Kidney capillary endothelial cell (primary cell): ENCODE data around the gene COL25A1.
A peak's percentile ranks its signal among the peaks of the same experiment; 100 is the strongest.

Source experiments
- DNase-seq: peaks from one replicate; pipeline ENCODE4 v3.0.0-alpha.2; 2018; ENCODE audit warnings: low spot score

The COL25A1 gene

GRCh38 chr4:109302361-109303139 lies at the start of gene COL25A1:
Gene COL25A1, minus strand, starts transcription at chr4:109302658.
- peak; percentile 50 for DNase-seq

- no peak for DNase-seq
Measured at GRCh38 chr4:109350121-109350520, 47.7 kb upstream of the COL25A1 start.

DNA sequence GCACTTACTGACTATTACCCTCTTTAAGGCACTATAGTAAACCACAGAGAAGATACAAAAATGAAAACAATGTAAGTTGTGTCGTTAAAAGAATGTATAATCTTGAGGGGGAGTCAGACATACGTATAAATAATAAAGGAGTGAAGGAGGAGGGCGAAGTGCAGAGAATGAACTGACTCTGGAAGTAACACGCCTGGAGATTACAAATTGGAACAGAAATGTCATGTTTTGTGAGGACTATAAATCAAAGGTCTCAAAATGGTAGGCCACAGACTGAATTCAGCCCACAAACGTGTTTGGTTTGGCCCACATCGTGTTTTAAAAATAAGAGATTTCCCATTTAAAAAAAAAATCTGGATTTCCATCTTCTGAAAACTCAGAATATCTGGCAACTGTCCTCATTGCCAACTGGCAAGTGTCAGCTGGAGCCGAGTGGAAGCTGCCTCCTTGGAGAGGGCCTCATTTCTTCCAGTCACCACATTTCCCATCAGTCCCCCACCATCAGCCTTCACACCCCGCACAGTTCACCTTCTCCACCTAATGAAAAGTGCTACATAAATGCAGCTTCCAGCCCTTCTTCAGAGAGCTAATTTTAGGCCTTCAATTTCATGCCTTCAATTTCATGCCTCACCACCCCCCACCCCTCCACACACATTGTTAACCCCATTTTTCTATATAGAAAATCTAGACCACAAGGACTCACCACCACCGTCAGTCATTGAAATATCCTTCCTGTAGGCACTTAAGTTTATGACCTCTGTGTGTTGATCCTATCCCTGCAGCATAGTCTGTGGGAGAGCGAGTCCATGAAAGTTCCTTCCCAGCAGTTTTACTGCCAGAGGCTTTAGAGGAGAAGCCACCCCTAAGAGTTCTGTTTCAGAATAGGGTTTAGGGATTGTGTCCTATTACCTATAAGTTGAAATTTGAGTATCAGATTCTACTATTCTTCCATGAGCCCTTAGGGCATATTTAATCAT lies 32.0 kb upstream of the COL25A1 start:
- DNase-seq = no peak

DNA sequence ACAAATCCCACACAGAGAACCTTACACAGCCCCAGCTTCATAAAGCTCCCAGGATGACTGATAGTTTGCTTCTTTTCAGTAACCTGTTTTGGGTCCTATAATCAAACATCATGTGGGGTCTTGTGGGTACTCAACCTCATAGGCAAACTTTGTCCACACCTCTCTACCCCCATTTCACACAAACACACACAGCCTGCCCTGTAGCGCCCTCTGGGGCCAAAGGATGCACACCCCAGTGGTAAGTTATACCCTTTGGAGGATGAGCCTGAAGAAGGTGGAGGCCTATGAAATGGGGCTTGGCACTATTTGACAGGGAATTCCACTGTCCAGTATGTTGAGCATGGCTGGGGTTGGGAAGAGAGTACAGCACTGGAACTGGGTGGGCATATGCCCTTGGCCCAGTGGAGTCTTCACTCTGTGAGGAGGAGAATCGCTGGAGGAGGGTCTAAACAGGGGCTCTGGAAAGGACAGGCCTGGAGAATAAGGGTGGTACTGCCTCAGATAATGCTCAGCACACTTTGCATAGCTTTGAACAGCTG lies 30.5 kb upstream of the COL25A1 start:
- DNase-seq = no peak

- DNase-seq = no peak
Measured at GRCh38 chr4:109327641-109328040, 25.2 kb upstream of the COL25A1 start.

GRCh38 chr4:109325698-109326097 lies 23.2 kb upstream of the COL25A1 start:
- DNase-seq = no peak

GRCh38 chr4:109323348-109323747 lies 20.9 kb upstream of the COL25A1 start:
- DNase-seq = no peak

DNA sequence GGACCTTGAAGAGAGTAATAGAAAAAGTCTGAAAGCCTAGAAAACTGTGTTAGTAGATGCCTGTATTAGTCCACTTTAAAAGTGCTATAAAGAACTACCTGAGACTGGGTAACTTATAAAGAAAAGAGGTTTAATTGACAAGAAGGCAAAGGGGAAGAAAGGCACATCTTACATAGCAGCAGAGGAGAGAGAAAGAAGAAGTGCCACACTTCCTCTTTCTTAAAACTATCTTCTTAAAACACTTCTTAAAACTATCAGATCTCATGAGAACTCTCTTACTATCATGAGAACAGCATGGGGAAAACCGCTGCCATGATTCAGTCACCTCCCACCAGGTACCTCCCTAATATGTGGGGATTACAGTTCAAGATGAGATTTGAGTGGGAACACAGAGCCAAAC lies 18.8 kb upstream of the COL25A1 start:
- no peak for DNase-seq

- DNase-seq = no peak
Measured at GRCh38 chr4:109319684-109320083, 17.2 kb upstream of the COL25A1 start.

DNA sequence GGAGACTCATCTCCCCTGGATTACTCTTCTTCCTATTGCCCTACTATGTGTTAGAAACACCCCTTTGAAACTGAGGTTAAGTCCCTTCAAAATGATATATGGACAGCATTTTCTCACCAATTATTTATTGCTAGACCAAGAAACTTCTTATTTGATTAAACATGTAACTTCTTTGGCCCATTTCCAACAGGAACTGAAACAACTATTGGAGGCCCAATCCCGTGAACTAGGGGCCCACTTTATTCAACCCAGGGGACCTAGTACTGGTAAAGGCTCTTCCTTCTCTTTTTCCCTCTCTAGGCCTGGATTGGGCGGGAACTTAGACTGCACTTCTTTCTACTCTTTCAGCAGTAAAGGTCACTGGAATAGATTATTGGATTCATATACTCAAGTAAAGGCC lies 16.7 kb upstream of the COL25A1 start:
- DNase-seq = no peak

GRCh38 chr4:109315818-109316217 lies 13.4 kb upstream of the COL25A1 start:
- no peak for DNase-seq

DNA sequence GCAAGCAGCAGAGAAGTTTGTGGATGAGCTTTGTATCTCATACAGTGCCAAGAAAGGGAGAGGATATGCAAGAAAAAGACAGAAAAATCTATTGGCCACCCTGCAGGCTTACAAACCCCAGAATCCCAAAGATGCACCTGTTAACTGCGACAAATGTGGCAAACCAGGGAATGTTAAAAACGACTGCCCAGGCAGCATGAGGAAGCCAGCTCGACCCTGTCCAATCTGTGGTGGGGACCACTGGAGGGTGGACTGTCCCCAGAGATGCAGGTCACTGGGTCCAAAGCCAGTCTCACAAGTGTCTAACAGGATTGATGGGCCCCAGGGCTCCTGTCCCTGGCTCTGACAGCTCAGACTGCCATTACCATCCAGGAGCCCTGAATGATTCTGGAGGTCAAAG lies 12.9 kb upstream of the COL25A1 start:
- no peak for DNase-seq

- no peak for DNase-seq
Measured at GRCh38 chr4:109313168-109314133, 11.0 kb upstream of the COL25A1 start.

DNA sequence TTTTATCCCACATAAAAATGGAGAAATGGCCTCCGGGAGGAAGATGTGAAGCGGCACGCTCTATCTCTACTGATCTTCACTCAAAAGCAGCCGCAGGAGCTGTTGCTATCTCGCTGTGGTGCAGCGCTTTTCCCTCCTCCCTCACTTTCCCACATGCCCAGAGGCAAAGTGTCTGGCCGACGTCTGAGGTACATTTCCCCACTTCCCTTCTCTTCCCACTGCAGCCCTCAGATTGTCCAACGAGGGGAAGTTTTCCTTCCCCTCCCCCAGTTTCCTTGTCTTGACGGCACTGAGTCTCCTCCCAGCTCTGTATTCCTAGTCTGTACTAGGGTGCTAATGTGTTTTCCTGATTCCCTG lies 660 bp upstream of the COL25A1 start:
- DNase-seq = no peak

DNA sequence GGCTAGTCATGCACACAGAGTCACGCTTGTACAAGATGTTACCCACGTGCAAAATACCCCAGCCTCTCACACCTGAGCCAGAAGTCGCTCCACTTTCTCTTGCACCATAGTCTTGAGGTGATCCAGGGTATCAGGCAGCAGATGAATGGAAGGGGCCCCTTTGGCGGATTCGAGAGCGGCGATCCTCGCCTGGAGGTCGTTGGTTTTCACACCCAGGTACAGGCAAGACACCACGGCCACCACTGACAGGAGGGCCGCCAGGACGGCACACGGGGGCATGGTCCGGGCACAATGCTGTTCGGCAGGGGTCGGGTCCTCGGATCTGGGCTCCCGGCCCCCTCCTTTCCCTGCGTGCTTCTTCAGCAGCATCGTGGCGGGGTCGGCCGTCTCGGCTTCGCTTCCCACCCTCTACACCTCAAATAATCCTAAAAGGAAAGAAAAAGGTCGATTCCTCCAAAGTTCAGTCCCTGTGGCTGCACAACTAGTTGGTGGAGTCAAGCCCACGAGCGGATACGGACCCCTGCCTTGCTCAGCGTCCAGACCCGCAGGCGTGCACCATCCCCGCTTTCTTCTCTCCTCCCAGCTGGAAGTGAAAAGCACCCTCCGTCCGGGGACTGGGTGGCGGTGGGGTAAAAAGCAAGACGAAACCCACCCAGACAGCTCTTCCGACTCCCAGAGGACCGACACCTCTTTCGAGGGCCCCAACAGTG lies 652 bp downstream of the COL25A1 start:
- DNase-seq = no peak

DNA sequence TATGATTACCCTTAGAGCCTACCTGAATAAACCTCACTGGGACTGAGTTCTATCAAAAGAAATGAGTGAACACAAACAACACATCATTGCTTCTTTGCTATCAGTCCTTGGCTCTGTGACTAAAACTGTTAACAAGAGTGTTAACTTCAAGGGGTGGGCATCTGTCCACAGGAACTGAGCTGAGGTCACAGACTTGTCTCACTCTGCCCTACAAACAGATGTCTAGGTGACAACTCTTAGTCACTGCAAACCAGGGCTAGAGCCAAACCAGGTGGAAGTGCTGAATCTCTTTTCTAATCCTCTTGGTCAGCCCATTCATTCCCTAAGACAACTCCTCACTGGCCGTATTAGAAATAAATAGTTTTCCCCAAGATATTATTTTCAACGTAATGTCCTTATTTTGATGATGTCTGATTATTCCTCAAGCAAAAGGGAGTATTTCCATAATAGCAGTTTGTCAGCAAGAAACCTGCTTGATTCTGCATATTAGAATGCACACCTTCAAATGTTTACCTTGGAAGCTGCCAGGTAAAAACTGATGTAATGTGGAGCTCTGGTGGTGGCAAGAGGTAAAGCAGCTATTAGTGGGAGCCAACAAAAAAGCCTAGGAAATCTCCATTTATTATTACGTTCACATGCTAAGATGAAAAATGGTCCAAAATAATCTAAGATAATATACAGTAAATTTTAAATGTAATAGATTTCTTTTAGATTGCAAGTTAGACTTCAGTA lies 4.0 kb downstream of the COL25A1 start:
- DNase-seq = no peak

- DNase-seq = no peak
Measured at GRCh38 chr4:109296527-109296926, 5.9 kb downstream of the COL25A1 start.

DNA sequence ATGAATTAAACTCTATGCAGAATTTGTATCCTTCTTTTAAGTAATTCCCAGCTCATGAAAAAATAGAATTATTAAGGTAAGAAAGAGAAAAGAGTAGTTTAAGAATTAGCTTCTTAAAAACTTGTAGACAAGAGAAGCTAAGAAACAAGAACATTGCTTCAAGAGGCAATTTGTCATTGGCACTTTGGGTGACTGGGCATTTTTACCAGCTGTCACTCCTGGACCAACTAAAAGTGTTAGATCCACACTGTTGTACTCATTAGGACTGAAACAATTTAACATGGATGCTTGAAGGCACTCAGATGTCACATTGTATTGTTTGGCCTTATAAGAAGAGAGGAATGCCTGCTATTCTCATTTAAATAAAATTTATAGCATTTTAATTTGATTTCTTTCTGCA lies 7.4 kb downstream of the COL25A1 start:
- DNase-seq = no peak

DNA sequence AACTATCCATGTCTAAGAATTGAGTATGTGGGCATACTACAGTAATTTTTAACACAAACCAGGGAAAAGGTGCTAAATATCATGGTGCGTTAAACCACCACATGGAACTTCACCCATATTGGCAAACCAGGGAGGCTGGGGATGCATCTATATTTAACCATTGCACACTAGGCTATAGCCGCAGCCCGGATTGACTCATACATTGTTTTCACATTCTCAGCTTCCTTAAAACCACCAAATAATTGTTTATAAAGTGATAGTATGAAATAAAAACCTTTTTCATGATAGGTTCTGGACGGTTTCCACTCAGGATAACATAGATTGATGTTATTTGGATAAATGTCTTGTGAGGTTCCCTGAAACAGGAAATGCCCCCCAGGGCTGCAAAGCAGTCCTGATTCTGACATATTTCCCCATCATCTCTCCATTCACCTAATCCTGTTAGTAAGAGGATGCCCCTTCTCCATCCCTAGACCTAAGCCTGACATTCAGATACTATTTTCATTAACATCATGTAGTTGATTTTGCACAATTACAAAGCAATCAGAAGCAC lies 7.9 kb downstream of the COL25A1 start:
- peak; percentile 60 for DNase-seq

GRCh38 chr4:109294006-109294405 lies 8.5 kb downstream of the COL25A1 start:
- peak; percentile 51 for DNase-seq
